ENCODE measurements around the gene FAT3.

FAT3 gene

GRCh38 chr11:92224407-92225124, at the start of gene FAT3:
Gene FAT3 (plus strand): TSS chr11:92224818. CDS start chr11:92352113, 127,295 bp downstream.
- TF ChIP-seq, protein P1, sequence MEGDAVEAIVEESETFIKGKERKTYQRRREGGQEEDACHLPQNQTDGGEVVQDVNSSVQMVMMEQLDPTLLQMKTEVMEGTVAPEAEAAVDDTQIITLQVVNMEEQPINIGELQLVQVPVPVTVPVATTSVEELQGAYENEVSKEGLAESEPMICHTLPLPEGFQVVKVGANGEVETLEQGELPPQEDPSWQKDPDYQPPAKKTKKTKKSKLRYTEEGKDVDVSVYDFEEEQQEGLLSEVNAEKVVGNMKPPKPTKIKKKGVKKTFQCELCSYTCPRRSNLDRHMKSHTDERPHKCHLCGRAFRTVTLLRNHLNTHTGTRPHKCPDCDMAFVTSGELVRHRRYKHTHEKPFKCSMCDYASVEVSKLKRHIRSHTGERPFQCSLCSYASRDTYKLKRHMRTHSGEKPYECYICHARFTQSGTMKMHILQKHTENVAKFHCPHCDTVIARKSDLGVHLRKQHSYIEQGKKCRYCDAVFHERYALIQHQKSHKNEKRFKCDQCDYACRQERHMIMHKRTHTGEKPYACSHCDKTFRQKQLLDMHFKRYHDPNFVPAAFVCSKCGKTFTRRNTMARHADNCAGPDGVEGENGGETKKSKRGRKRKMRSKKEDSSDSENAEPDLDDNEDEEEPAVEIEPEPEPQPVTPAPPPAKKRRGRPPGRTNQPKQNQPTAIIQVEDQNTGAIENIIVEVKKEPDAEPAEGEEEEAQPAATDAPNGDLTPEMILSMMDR (IDR thresholded peaks at IDR 0.05): no peak

DNA sequence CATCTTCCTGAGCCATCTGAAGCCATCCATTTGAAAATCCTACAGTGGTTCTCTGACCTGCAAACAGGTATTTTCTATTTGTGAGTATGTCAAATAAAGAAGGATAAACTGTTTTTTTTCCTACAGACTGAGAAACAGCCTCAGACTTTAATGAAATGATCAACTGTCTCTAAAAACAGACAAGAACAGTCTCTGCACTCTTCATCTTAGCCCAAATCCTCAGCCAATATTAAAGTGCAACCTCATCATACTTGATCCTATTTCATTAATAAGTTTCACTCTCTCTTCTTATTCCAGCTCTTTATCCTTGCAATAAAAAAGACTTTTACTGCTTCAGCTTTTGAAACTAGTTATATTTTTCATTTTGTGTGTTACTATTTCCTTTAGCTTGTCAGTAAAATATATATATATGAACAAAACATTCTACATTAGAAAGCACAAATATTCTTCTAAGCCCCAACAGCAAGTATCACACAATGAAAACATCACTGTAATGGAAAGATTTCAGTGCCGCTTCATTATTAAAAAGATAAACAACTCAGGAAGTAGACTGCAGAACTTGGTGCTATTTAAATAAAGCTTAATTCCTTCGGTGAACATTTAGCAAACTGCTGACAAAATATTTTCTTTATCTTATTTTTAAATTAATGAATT, 45.5 kb upstream of the FAT3 start:
- TF ChIP-seq, protein P1 (IDR thresholded peaks at IDR 0.05): no peak

DNA sequence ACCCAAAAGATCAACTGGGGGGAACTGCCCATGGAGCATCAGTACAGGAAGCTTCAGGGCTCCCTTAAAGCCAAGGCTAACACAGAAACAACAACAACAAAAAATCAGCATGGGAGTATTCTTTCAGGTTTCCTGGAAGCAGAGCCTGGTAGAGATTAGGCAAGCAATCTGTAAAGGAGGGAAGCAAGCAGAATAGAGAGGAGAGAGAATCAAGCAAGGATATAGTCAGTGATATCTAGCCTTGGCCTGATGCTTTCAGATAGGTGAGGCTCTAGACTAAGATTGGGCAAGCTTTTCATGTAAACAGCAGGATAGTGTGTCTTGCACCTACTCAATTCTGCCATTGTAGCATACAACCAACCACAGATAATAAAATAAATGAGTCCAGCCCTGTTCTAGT, 44.4 kb upstream of the FAT3 start:
- TF ChIP-seq, protein P1 (IDR thresholded peaks at IDR 0.05): no peak

DNA sequence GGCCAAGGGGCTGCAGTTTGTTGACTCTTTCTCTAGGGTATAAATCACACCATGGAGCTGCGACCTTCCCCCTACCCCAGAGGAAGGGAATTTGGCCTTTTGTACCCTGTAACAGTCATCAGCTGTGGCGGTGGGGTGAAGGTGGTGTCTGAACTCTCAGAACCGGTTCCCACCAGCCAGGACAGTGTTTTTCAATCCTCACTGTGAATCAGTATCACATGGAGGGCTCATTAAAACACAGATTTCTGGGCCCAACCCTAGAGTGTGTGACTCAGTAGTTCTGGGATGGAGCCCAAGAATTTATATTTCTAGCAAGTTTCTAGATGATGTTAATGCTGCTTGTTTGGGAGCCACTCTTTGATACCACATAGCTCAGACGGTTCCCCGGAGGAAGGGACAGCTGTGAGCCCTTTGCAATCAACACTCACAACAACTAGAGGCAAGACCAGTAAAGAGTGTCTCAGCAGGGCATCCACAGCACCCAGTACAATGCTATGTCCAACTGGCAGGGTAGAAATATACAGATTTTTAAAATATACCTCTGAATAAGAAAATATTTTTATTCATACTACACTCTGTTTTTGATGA, 43.9 kb upstream of the FAT3 start:
- TF ChIP-seq, protein P1 (IDR thresholded peaks at IDR 0.05): no peak

- TF ChIP-seq, protein P1 (IDR thresholded peaks at IDR 0.05): no peak
Observed at GRCh38 chr11:92190535-92191206, 33.9 kb upstream of the FAT3 start.

GRCh38 chr11:92192141-92192540, 32.5 kb upstream of the FAT3 start:
- TF ChIP-seq, protein P1 (IDR thresholded peaks at IDR 0.05): no peak

DNA sequence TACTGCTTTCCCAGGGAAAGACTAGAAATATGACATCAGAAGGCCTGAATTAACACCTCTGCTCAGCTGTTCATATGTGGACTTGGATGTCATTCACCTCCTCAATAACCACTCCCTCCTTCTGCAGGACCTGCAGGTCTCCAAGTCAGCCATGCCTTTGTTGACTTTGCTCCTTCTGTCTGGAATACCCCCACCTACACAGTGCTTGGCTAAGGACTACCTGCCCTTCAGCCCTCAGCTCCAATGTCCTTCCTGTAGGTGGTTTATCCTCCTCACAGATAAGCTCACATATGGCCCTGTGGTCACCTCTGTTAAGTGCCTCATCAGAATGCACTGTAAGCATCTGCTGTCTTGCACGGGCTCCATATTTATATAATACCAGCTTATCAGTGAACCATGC, 26.4 kb upstream of the FAT3 start:
- TF ChIP-seq, protein P1 (IDR thresholded peaks at IDR 0.05): no peak

All from LNCAP (cell line).